CMK (cell line): Measurements from ENCODE around the gene B3GNT8.
"Not testable (repeated sequence)": the region's sequence is repeated elsewhere in the genome, so short reads cannot be mapped to it uniquely, and the experiment has no call there.

Experiments
- DNase-seq: peaks from one replicate; pipeline ENCODE4 v3.0.0-alpha.2; 2010; ENCODE audit warnings: low read depth

B3GNT8 gene

GRCh38 chr19:41436674-41436951, 9.4 kb upstream of the B3GNT8 start:
- no peak for DNase-seq

- no peak for DNase-seq
Measured at GRCh38 chr19:41435936-41436673, 8.9 kb upstream of the B3GNT8 start.

- not testable (repeated sequence) for DNase-seq
Measured at GRCh38 chr19:41435376-41435775, 8.2 kb upstream of the B3GNT8 start.

GRCh38 chr19:41434450-41434849, 7.3 kb upstream of the B3GNT8 start:
- no peak for DNase-seq

- no peak for DNase-seq
Measured at GRCh38 chr19:41433171-41433570, 6.0 kb upstream of the B3GNT8 start.

- DNase-seq: no peak
Measured at GRCh38 chr19:41431426-41432386, 4.5 kb upstream of the B3GNT8 start.

- DNase-seq: no peak
Measured at GRCh38 chr19:41430922-41431321, 3.7 kb upstream of the B3GNT8 start.

- no peak for DNase-seq
Measured at GRCh38 chr19:41428481-41428859, 1.3 kb upstream of the B3GNT8 start.

GRCh38 chr19:41427647-41428480, 690 bp upstream of the B3GNT8 start:
- no peak for DNase-seq

GRCh38 chr19:41426116-41426841, 895 bp downstream of the B3GNT8 start:
- DNase-seq: no peak

- no peak for DNase-seq
Measured at GRCh38 chr19:41425174-41426115, 1.7 kb downstream of the B3GNT8 start.

- no peak for DNase-seq
Measured at GRCh38 chr19:41424335-41425173, 2.6 kb downstream of the B3GNT8 start.

- no peak for DNase-seq
Measured at GRCh38 chr19:41422955-41423354, 4.2 kb downstream of the B3GNT8 start.

- no peak for DNase-seq
Measured at GRCh38 chr19:41422456-41422855, 4.7 kb downstream of the B3GNT8 start.

- no peak for DNase-seq
Measured at GRCh38 chr19:41421973-41422372, 5.2 kb downstream of the B3GNT8 start.

GRCh38 chr19:41421314-41421713, 5.9 kb downstream of the B3GNT8 start:
- DNase-seq: no peak

GRCh38 chr19:41420101-41420880, 6.9 kb downstream of the B3GNT8 start:
- no peak for DNase-seq

- no peak for DNase-seq
Measured at GRCh38 chr19:41416194-41416674, 10.9 kb downstream of the B3GNT8 start.

- no peak for DNase-seq
Measured at GRCh38 chr19:41415154-41415571, 12.0 kb downstream of the B3GNT8 start.
